Measurements from ENCODE around the gene KCNJ6.

GRCh38 chr21:37619464-37619974 lies 296.7 kb downstream of the KCNJ6 start:
- TF ChIP-seq CTCF (IDR thresholded peaks at IDR 0.05), result no peak
- TF ChIP-seq REST (IDR thresholded peaks at IDR 0.05; ENCODE audit: insufficient read depth in 1 of 2, low read depth in 2 of 2, low read length in 1 of 2), result no peak
